ENCODE measurements around the gene DAPK1.

DNA sequence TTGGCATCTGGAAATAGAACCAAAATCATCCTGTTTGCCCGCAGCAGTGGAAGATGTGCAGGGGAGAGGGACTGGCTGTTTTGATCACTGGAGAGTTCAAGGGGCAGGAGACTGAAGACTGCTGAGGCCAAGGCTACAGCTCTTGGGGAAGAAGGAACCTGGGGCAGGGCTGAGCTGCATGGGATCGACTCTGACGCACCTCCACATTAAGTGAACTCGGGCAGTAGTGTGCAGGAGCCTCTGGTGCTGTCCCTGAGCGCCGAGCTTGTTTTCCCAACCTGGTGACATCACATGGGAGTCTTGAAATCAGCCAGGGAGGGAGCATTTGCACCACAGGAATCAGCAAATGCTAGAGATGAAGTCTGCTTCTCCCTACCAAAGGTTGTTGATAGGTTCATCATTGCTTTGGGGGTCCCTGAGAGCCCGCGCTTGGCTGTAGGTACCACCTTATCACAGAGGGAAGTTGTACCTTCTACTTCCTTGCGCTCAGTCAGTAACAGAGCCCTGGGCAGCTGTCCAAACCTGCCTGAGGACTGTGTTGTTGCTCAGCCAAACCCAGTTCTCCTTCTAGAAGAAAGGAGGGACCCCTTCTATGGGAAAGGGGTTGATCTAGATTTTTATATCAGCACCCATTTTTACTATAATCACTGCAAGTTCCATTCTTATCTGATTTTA, 175.9 kb downstream of the DAPK1 start:
- TF ChIP-seq, protein P1, sequence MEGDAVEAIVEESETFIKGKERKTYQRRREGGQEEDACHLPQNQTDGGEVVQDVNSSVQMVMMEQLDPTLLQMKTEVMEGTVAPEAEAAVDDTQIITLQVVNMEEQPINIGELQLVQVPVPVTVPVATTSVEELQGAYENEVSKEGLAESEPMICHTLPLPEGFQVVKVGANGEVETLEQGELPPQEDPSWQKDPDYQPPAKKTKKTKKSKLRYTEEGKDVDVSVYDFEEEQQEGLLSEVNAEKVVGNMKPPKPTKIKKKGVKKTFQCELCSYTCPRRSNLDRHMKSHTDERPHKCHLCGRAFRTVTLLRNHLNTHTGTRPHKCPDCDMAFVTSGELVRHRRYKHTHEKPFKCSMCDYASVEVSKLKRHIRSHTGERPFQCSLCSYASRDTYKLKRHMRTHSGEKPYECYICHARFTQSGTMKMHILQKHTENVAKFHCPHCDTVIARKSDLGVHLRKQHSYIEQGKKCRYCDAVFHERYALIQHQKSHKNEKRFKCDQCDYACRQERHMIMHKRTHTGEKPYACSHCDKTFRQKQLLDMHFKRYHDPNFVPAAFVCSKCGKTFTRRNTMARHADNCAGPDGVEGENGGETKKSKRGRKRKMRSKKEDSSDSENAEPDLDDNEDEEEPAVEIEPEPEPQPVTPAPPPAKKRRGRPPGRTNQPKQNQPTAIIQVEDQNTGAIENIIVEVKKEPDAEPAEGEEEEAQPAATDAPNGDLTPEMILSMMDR (IDR thresholded peaks at IDR 0.05) = no peak
- no peak for TF ChIP-seq EP300 (IDR thresholded peaks at IDR 0.05; ENCODE audit: low read depth)
- TF ChIP-seq POLR2AphosphoS5 (IDR thresholded peaks at IDR 0.05) = no peak
- TF ChIP-seq POLR2A (IDR thresholded peaks at IDR 0.05) = no peak

Data from transverse colon (tissue), 4 donors.